K562 (cell line): Measurements from ENCODE around the gene UBE2M. TPM values are rescaled to one million over a fixed set of nuclear protein-coding genes. Genes with fewer than 3 reads are reported as not detected.
A peak's percentile ranks its signal among the peaks of the same experiment; 100 is the strongest.

Experiments used
- ATAC-seq: fragments of 200-7000 bp; cut with Tn5 transposase; 3 replicates; pipeline ENCODE4 v1.9.1; 2020; ENCODE audit warnings: moderate library complexity
- BruUV-seq: library from RNA; stranded (reverse); fragments of 400-500 nt; replicated peaks from 2 replicates; lab custom pipeline; 2021; lab: Mats Ljungman, UMichigan
- CTCF ChIA-PET: fragments of 300-600 bp; formaldehyde crosslinking; extraction: SDS; loops from one replicate; lab custom pipeline; 2021; ENCODE audit warnings: low intra/inter-chr PET ratio; lab: Yijun Ruan, JAX
- POLR2A ChIA-PET: fragments of 300-600, 350-650 bp; sonication (Branson Sonifier 250); formaldehyde crosslinking; extraction: SDS; loops from one replicate; lab custom pipeline; 2021; ENCODE audit warnings: antibody characterized with exemption, inconsistent platforms; lab: Yijun Ruan, JAX
- DNase-seq, 4 experiments: peaks; one replicate each; pipeline versions ENCODE4 v3.0.0 to v3.0.0-alpha.2; 2011 to 2018; ENCODE audit warnings: low spot score in 3 of 4, mixed read lengths in 3 of 4; ENCODE audit errors: extremely low read depth in 1 of 4
- FAIRE-seq: peaks from 2 replicates; lab custom pipeline; 2011; peaks lifted over from hg19 to GRCh38; lab: Jason Lieb, UNC
- H2AFZ ChIP-seq: 2 replicates; pipeline ENCODE4 v1.6.0; 2011; ENCODE audit warnings: low read depth, low read length, control low read depth, inconsistent platforms
- H3K27ac ChIP-seq: fragments of 200-600 bp; 3 replicates; pipeline ENCODE4 v1.8.0; 2011; ENCODE audit warnings: low read depth, mild to moderate bottlenecking, control low read depth, inconsistent platforms, low read length, moderate library complexity, mixed read lengths; ENCODE audit errors: extremely low read depth
- H3K27me3 ChIP-seq, 2 experiments: fragments of 300-600 bp in 1 of 2; 2 replicates in 1 of 2; 3 replicates in 1 of 2; pipeline versions ENCODE4 v1.6.0 to v1.8.0; 2011; ENCODE audit warnings: inconsistent platforms in 2 of 2, low read length in 2 of 2, mild to moderate bottlenecking in 1 of 2, mixed read lengths in 1 of 2, moderate library complexity in 1 of 2; ENCODE audit not compliant: control insufficient read depth in 2 of 2, insufficient read depth in 2 of 2
- H3K36me3 ChIP-seq: fragments of 300-600 bp; 3 replicates; pipeline ENCODE4 v1.8.0; 2011; ENCODE audit warnings: mild to moderate bottlenecking, low read length, inconsistent platforms; ENCODE audit not compliant: control insufficient read depth, insufficient read depth
- H3K4me1 ChIP-seq, 2 experiments: fragments of 200-600 bp in 1 of 2; replicated peaks in 1 of 2; 2 replicates in 1 of 2; 3 replicates in 1 of 2; pipeline versions ENCODE4 v1.5.1 to v1.8.0; 2011; ENCODE audit warnings: inconsistent platforms in 2 of 2, low read length in 2 of 2, mild to moderate bottlenecking in 1 of 2, mixed read lengths in 1 of 2, moderate library complexity in 1 of 2; ENCODE audit not compliant: control insufficient read depth in 2 of 2, insufficient read depth in 2 of 2
- H3K4me2 ChIP-seq: 2 replicates; pipeline ENCODE4 v1.6.1; 2011; ENCODE audit warnings: low read length, control low read depth, inconsistent platforms, mixed read lengths; ENCODE audit not compliant: insufficient read depth
- H3K4me3 ChIP-seq: fragments of 200-600 bp; sonication (generic), shearing (Covaris generic); 2 replicates; pipeline ENCODE4 v1.5.1; 2016; ENCODE audit warnings: control low read depth, inconsistent platforms
- H3K79me2 ChIP-seq: fragments of 200-600 bp; 3 replicates; pipeline ENCODE4 v1.8.0; 2011; ENCODE audit warnings: low read length, inconsistent platforms; ENCODE audit not compliant: control insufficient read depth, insufficient read depth
- H3K9ac ChIP-seq, 2 experiments: 2 replicates each; pipeline versions ENCODE4 v1.6.0 to v1.6.1; 2011; ENCODE audit warnings: low read depth in 2 of 2, low read length in 2 of 2, control low read depth in 1 of 2, inconsistent platforms in 1 of 2, mild to moderate bottlenecking in 1 of 2, mixed read lengths in 1 of 2; ENCODE audit not compliant: insufficient read depth in 1 of 2
- H3K9me1 ChIP-seq: one replicate; pipeline ENCODE4 v1.6.0; 2011; ENCODE audit warnings: inconsistent platforms, mild to moderate bottlenecking, low read length, moderate library complexity; ENCODE audit not compliant: control insufficient read depth, insufficient read depth
- H3K9me3 ChIP-seq: replicated peaks from 2 replicates; pipeline ENCODE4 v1.5.1; 2011; ENCODE audit warnings: low read depth, low read length, inconsistent platforms; ENCODE audit not compliant: control insufficient read depth, insufficient read depth
- H4K20me1 ChIP-seq: replicated peaks from 2 replicates; pipeline ENCODE4 v1.6.1; 2011; ENCODE audit warnings: low read length, inconsistent platforms, mixed read lengths; ENCODE audit not compliant: control insufficient read depth, insufficient read depth
- BCLAF1 ChIP-seq, 2 experiments: fragments of 450-650 bp in 1 of 2; IDR thresholded peaks; 2 replicates each; pipeline ENCODE4 v1.6.1; 2011 to 2017; ENCODE audit warnings: low read depth in 2 of 2, antibody characterized with exemption in 1 of 2, borderline replicate concordance in 1 of 2, low read length in 1 of 2, mild to moderate bottlenecking in 1 of 2, mixed read lengths in 1 of 2; ENCODE audit not compliant: control insufficient read depth in 1 of 2
- CBFA2T3 ChIP-seq: fragments of 450-650 bp; IDR thresholded peaks from 2 replicates; pipeline ENCODE4 v1.6.1; 2017
- CBX5 ChIP-seq: IDR thresholded peaks from 2 replicates; pipeline ENCODE4 v1.6.1; 2014; ENCODE audit warnings: low read depth, borderline replicate concordance
- CTCFL ChIP-seq: IDR thresholded peaks from 2 replicates; pipeline ENCODE4 v1.6.1; 2011; ENCODE audit warnings: borderline replicate concordance, low read depth, mild to moderate bottlenecking, moderate library complexity, low read length; ENCODE audit not compliant: insufficient read depth, poor library complexity, severe bottlenecking
- FOXM1 ChIP-seq, 2 experiments: fragments of 450-650 bp in 1 of 2; sonication (generic) in 1 of 2; formaldehyde crosslinking in 1 of 2; IDR thresholded peaks; 2 replicates each; pipeline versions ENCODE4 v1.6.1 to v1.9.0; 2017 to 2022; ENCODE audit warnings: low read depth in 2 of 2, mild to moderate bottlenecking in 2 of 2, missing genetic modification reagents in 1 of 2, moderate library complexity in 1 of 2
- GATAD2A ChIP-seq: fragments of 450-650 bp; IDR thresholded peaks from 2 replicates; pipeline ENCODE4 v1.6.1; 2017
- MAX ChIP-seq: sonication (generic); formaldehyde crosslinking; IDR thresholded peaks from 2 replicates; pipeline ENCODE4 v1.9.0; 2022; ENCODE audit warnings: mild to moderate bottlenecking, missing genetic modification reagents
- MEIS2 ChIP-seq: fragments of 450-650 bp; IDR thresholded peaks from 2 replicates; pipeline ENCODE4 v1.6.1; 2014; ENCODE audit warnings: mild to moderate bottlenecking; ENCODE audit not compliant: partially characterized antibody
- NR1H2 ChIP-seq: sonication (generic); formaldehyde crosslinking; IDR thresholded peaks from 2 replicates; pipeline ENCODE4 v1.4.0; 2020; ENCODE audit warnings: mild to moderate bottlenecking, missing genetic modification reagents
- NR2C2 ChIP-seq, 2 experiments: fragments of 200-800 bp in 1 of 2; sonication (Bioruptor generic) in 1 of 2; sonication (generic) in 1 of 2; formaldehyde crosslinking in 1 of 2; IDR thresholded peaks; 2 replicates each; pipeline versions ENCODE4 v1.6.1 to v1.8.0; 2016 to 2022; ENCODE audit warnings: mild to moderate bottlenecking in 1 of 2, missing compliant biosample characterization in 1 of 2, missing genetic modification characterization in 1 of 2, missing genetic modification reagents in 1 of 2
- RFX7 ChIP-seq: fragments of 250-450 bp; sonication (Bioruptor Pico); IDR thresholded peaks from 2 replicates; pipeline ENCODE4 v1.5.1; 2021; ENCODE audit warnings: mild to moderate bottlenecking
- ZNF764 ChIP-seq: fragments of 250-450 bp; sonication (Bioruptor Pico); IDR thresholded peaks from 2 replicates; pipeline ENCODE4 v1.4.0; 2020; ENCODE audit warnings: low read depth, mild to moderate bottlenecking, moderate library complexity
- WGBS: fragments of 100-300 bp; shearing (Covaris generic); methylation state at CpG from one replicate; pipeline ENCODE4 v1.1.6; 2016; ENCODE audit warnings: low coverage, mixed read lengths; ENCODE audit not compliant: insufficient coverage; ENCODE audit errors: missing lambda C conversion rate; 5-methylcytosine and 5-hydroxymethylcytosine counted together
- in situ Hi-C: fragments of 300-500 bp; cut with MboI; formaldehyde crosslinking; loops from 4 replicates; pipeline ENCODE4 v1.15.0; 2018; ENCODE audit warnings: inconsistent platforms, mixed read lengths
- intact Hi-C: fragments of 100-400 bp; cut with micrococcal nuclease; formaldehyde crosslinking; loops from 2 replicates; pipeline ENCODE4 v1.14.2; 2022
- polyA plus RNA-seq, 8 experiments: library from polyadenylated mRNA; depleted of rRNA in 4 of 8; stranded (reverse) in 5 of 8; unstranded in 3 of 8; fragments of >200 nt; fragmentation: Nextera tagmentation in 2 of 8; fragmentation: Illumina TruSeq in 1 of 8; extraction: Ambion mirVana in 2 of 8; extraction: Trizol in 1 of 8; gene quantifications; 2 replicates each; pipeline versions ENCODE4 v1.2.1 to v1.2.3, GENCODE V29; 2011 to 2014; ENCODE audit warnings: inconsistent platforms in 1 of 8, missing spikeins in 1 of 8
- total RNA-seq, 7 experiments: library from RNA; depleted of rRNA in 6 of 7; stranded (reverse); fragments of >200 nt in 6 of 7; fragmentation: Illumina TruSeq in 2 of 7; extraction: Trizol in 2 of 7; gene quantifications; 2 replicates each; pipeline versions ENCODE4 v1.2.1 to v1.2.3, GENCODE V29; 2011 to 2021; ENCODE audit warnings: low replicate concordance in 1 of 7

The UBE2M gene
- total and polyA plus RNA-seq, 9 of the 15 experiments (the other 6 are each of a cell fraction or from before 2014, with no cell fraction given), result 0.92 to 163 (median 85.7) TPM

- TF ChIP-seq FOXM1 (IDR thresholded peaks at IDR 0.05; ENCODE audit: low read depth) (no peak), FOXM1 (CRISPR knock-in tag; IDR thresholded peaks at IDR 0.05; ENCODE audit: low read depth) (no peak), RFX7 (CRISPR knock-in tag) (no peak), ZNF764 (CRISPR knock-in tag) (no peak), CBX5 (no peak), NR1H2 (CRISPR knock-in tag) (no peak), MAX (CRISPR knock-in tag) (0 out of 2 replicates have a peak, but pooled peaks have one; percentile 16)
- TF ChIP-seq, all 486 proteins: peak for 15
Measured at GRCh38 chr19:58586133-58586765, 27.8 kb upstream of the UBE2M start (continued).

GRCh38 chr19:58585442-58586132, 27.2 kb upstream of the UBE2M start:
- peak in 1 of 4 experiments; percentile 35 for DNase-seq
- ATAC-seq, result no peak
- POLR2A ChIA-PET, result interaction anchor here (0.6 to 0.7 kb wide), 2 partner anchors 26 to 64 kb away, joined by 3 to 6 read pairs; no protein-coding TSS in a partner anchor
- CTCF ChIA-PET, result no interaction called here
- Histone ChIP-seq H3K9me3 (peaks cover 2% of the 10 kb centered on the region; the same call in 1 of the 2 replicates), H3K9ac (peak overlapping the region; percentile 43 to 68), H3K4me3 (no peak overlapping the region), H4K20me1 (no peaks in the 10 kb centered on the region), H3K9me1 (no peaks in the 10 kb centered on the region), H3K4me1 (peaks cover 40 to 46% of the 10 kb centered on the region in 2 experiments), H2AFZ (peak overlapping the region; percentile 9; the same call in 1 of the 2 replicates), H3K4me2 (peak overlapping the region; percentile 79), H3K36me3 (peaks cover 27% of the 10 kb centered on the region), H3K27ac (peak overlapping the region; percentile 93), H3K79me2 (peaks cover 15% of the 10 kb centered on the region; the same call in 2 of the 3 replicates), H3K27me3 (no peaks in the 10 kb centered on the region; a peak in 1 of 5 replicates)
- 58% methylated on average over 5 of the region's 6 CpGs for WGBS
- BruUV-seq, result no TSS peak
- no peak for FAIRE-seq
- in situ Hi-C loops (no loop called here), intact Hi-C loops (no loop called here)
- TF ChIP-seq CBFA2T3 (peak; percentile 22), NR2C2 (CRISPR knock-in tag; IDR thresholded peaks at IDR 0.05) (no peak), NR2C2 (tag; IDR thresholded peaks at IDR 0.05) (no peak), BCLAF1 (IDR thresholded peaks at IDR 0.05; ENCODE audit: borderline replicate concordance in 1 of 2, control insufficient read depth in 1 of 2, low read depth in 2 of 2, low read length in 1 of 2) (no peak), GATAD2A (0 out of 2 replicates have a peak, but pooled peaks have one; percentile 26), CTCFL (no peak), MEIS2 (no peak)
